ENCODE data around the gene CTNNBL1. TPM values are rescaled to one million over a fixed set of nuclear protein-coding genes. Genes with fewer than 3 reads are reported as not detected.

Gene CTNNBL1
- total RNA-seq, 1 donor from 2014 or later = 41.3 TPM

- DNase-seq (ENCODE audit: low spot score) (no peak), ATAC-seq (no peak)
- intact Hi-C loops (cut with DNase I) = no loop called here
Observed at GRCh38 chr20:37881601-37882343, 187.9 kb downstream of the CTNNBL1 start.

GRCh38 chr20:37882961-37883712, 189.3 kb downstream of the CTNNBL1 start:
- DNase-seq (ENCODE audit: low spot score) (no peak), ATAC-seq (no peak)
- intact Hi-C loops (cut with DNase I) = no loop called here

- no peak for ATAC-seq
- DNase-seq (ENCODE audit: low spot score) = no peak
- intact Hi-C loops (cut with DNase I) = no loop called here
Observed at GRCh38 chr20:37885042-37885441, 191.2 kb downstream of the CTNNBL1 start.

DNA sequence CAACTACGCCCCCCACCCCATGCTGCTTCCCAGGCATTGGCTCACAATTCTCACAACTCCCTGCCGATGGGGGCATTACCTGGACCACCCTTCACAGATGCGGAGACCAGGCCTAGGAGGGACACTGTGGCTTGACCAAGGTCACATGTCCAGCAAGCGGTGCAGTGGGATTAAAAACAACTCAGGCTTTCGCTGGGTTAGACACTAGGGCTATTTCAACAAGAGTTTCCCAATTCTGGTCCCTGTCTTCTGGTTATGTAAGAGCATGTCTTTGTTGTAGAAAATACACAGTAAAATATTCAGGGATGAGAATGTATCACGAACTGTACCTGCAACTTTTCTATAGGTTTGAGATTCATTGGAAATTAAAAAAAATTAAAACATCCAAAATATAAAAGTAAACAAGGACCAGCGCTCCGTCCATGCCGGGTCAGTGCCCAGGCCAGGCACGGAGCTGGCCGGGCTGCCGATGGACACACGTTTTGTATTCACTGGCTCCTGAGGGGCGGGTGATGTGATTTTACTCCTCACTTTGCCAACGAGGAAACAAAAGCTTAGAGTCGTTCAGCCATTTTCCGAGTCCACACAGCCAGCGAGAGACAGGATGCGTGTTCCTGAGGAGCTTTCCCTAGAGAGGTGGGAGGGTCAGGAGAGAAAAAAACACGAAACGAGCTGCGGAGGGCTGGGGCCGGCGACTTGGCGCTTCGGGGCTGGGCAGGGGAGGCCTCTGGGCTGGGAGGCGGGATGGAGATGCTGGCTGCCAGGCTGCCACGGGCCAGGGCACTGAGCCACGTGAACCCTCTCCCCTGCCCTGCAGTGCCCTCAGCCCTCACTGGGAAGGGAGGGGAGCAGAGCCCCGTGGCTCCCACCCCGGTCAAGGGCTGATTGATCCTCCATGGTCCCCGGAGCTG, 192.0 kb downstream of the CTNNBL1 start:
- no peak for ATAC-seq
- intact Hi-C loops (cut with DNase I) = no loop called here
- DNase-seq (ENCODE audit: low spot score) = no peak

GRCh38 chr20:37886851-37887297, 193.0 kb downstream of the CTNNBL1 start:
- intact Hi-C loops (cut with DNase I) = no loop called here
- ATAC-seq = no peak
- no peak for DNase-seq (ENCODE audit: low spot score)

- DNase-seq (ENCODE audit: low spot score) = no peak
- intact Hi-C loops (cut with DNase I) = no loop called here
- ATAC-seq = no peak
Observed at GRCh38 chr20:37888641-37889040, 194.8 kb downstream of the CTNNBL1 start.

GRCh38 chr20:37890108-37890507, 196.3 kb downstream of the CTNNBL1 start:
- ATAC-seq (no peak), DNase-seq (ENCODE audit: low spot score) (no peak)
- intact Hi-C loops (cut with DNase I) = no loop called here

DNA sequence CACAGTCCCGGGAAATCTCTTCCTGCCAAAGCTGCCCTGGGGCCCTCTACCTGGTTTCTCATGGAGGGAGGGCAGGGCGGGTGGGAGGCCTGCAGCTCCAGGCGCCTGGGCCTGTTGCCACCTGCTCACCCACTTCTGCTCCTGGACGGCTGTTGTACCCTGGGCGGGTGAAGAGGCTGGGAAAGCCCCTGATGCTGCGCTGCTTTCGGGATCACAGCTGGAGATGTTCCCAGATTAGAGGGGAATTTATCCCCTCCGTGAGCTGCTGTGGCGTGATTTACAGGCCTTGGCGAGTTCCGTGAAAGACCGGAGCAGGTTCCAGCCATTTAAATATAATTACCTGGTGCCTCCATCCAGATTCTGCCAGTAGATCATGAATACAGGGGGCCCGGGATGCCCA, 196.8 kb downstream of the CTNNBL1 start:
- intact Hi-C loops (cut with DNase I) = no loop called here
- DNase-seq (ENCODE audit: low spot score) (no peak), ATAC-seq (no peak)

DNA sequence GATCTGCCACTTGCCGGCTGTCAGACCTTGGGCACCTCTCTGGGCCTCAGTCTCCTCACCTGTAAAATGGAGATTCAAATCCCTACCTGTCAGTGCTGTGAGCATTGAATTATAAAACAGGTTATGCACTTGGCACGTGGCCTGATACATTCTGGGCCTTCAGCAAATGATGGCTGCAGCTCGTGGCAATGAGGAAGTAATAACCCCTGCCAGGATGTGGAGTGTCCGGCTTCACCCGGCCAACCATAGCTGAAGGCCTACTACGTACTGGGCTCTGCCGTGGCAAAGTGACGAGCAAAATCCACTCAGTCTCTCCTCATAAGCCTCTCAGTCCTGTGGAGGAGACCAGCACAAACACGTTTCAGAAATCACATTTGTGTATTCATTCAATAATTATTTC, 198.2 kb downstream of the CTNNBL1 start:
- intact Hi-C loops (cut with DNase I) = no loop called here
- no peak for DNase-seq (ENCODE audit: low spot score)
- no peak for ATAC-seq

DNA sequence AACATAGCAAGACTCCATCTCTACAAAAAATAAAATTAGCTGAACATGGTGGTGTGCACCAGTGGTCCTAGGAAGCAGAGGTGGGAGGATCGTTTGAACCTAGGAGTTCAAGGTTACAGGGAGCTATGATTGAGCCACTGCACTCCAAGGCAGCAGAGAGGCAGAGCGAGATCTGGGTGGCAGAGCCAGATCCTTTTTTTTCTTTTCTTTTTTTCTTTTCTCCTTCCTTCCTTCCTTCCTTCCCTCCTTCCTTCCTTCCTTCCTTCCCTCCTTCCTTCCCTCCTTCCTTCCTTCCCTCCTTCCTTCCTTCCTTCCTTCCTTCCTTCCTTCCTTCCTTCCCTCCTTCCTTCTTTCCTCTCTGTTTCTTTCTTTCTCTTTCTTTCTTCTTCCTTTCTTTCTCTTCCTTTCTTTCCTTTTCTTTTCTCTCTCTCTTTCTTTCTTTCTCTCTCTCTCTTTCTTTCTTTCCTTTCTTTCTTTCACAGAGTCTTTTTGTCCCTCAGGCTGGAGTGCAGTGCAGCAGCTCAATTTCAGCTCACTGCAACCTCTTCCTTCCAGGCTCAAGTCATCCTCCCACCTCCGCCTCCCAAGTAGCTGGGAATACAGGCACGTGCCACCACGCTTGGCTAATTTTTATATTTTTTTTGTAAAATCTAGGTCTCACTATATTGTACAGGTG, 199.9 kb downstream of the CTNNBL1 start:
- DNase-seq (ENCODE audit: low spot score) (no peak), ATAC-seq (no peak)
- intact Hi-C loops (cut with DNase I) = no loop called here

- no peak for DNase-seq (ENCODE audit: low spot score)
- intact Hi-C loops (cut with DNase I) = no loop called here
- ATAC-seq = no peak
Observed at GRCh38 chr20:37894454-37894853, 200.6 kb downstream of the CTNNBL1 start.

DNA sequence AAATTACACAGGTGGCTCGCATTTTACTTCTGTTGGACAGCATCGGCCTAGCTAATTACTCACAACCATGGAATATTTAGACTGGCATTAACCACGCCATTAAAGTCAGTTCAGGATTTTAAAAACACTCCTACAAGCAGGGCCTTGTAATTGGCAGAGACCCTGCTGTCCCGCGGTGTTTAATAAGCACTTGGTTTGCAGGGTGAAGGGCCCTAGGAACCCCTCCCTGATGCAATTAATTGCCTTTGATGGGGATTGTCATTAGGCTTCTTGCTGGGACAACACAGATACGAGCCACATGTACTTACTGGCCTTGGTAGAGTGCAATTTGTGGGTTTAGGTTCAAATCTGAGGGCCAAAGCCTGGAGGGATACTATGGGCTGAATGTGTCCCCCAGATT, 201.3 kb downstream of the CTNNBL1 start:
- ATAC-seq (no peak), DNase-seq (ENCODE audit: low spot score) (no peak)
- intact Hi-C loops (cut with DNase I) = no loop called here

GRCh38 chr20:37896932-37897548, 203.2 kb downstream of the CTNNBL1 start:
- intact Hi-C loops (cut with DNase I) = no loop called here
- DNase-seq (ENCODE audit: low spot score) (no peak), ATAC-seq (peak; percentile 65)

- intact Hi-C loops (cut with DNase I) = no loop called here
- DNase-seq (ENCODE audit: low spot score) = no peak
- no peak for ATAC-seq
Observed at GRCh38 chr20:37898233-37899104, 204.6 kb downstream of the CTNNBL1 start.

GRCh38 chr20:37899105-37900045, 205.5 kb downstream of the CTNNBL1 start:
- intact Hi-C loops (cut with DNase I) = no loop called here
- ATAC-seq = no peak
- no peak for DNase-seq (ENCODE audit: low spot score)

DNA sequence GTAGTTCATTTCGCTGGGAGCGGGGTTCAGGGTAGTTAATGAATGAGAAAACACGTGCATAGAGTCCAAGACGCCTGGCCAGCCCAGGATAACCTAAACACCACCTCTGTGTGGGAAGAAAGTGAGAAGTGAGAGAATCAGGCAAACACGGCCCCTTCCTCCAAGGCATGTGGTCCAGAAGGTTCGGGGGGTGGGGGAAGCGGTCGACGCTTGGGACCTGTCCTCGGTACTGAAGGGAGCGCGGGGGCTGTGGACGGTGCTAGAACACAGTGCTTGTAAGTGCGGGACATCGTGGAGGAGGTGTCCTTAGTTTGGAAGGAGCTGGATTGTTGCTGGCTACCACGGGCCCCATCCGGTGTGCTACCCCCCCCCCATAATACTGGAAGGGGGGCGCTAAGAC, 207.4 kb downstream of the CTNNBL1 start:
- intact Hi-C loops (cut with DNase I) = no loop called here
- no peak for DNase-seq (ENCODE audit: low spot score)
- no peak for ATAC-seq
